H1 (cell line): ENCODE measurements around the gene TNRC6C. TPM values are rescaled to one million over a fixed set of nuclear protein-coding genes. Genes with fewer than 3 reads are reported as not detected.

Experiments
- CTCF ChIA-PET: fragments of 300-600 bp; sonication (Branson Sonifier 250); formaldehyde crosslinking; loops from one replicate; lab custom pipeline; 2021; ENCODE audit not compliant: partially characterized antibody; lab: Charles Lee
- POLR2A ChIA-PET: fragments of 300-600 bp; sonication (Branson Sonifier 250); formaldehyde crosslinking; loops from one replicate; lab custom pipeline; 2021; ENCODE audit warnings: inconsistent platforms; ENCODE audit not compliant: partially characterized antibody; lab: Charles Lee
- DNase-seq, 2 experiments: peaks; one replicate each; pipeline versions ENCODE4 v3.0.0 to v3.0.0-alpha.2; 2010 to 2022; ENCODE audit warnings: low spot score in 2 of 2, low read depth in 1 of 2, mixed read lengths in 1 of 2
- FAIRE-seq: peaks from 2 replicates; lab custom pipeline; 2011; peaks lifted over from hg19 to GRCh38; lab: Jason Lieb, UNC
- H2AFZ ChIP-seq: 2 replicates; pipeline ENCODE4 v1.8.1; 2012; ENCODE audit warnings: low read length, inconsistent platforms
- H2AK5ac ChIP-seq: 2 replicates; pipeline ENCODE4 v1.6.1; 2013; ENCODE audit warnings: low read depth, low read length
- H2BK120ac ChIP-seq: replicated peaks from 2 replicates; pipeline ENCODE3; 2013; ENCODE audit warnings: low read depth, low read length, inconsistent platforms
- H2BK12ac ChIP-seq: 2 replicates; pipeline ENCODE4 v1.6.1; 2013; ENCODE audit warnings: low read depth, low read length
- H2BK15ac ChIP-seq: 2 replicates; pipeline ENCODE4 v1.6.1; 2013; ENCODE audit warnings: low read length
- H2BK20ac ChIP-seq: 2 replicates; pipeline ENCODE4 v1.6.1; 2013; ENCODE audit warnings: low read length
- H2BK5ac ChIP-seq: 2 replicates; pipeline ENCODE4 v1.6.1; 2013; ENCODE audit warnings: low read depth, low read length
- H3K14ac ChIP-seq: 2 replicates; pipeline ENCODE4 v1.6.1; 2013; ENCODE audit warnings: inconsistent platforms; ENCODE audit not compliant: insufficient read length
- H3K18ac ChIP-seq: 2 replicates; pipeline ENCODE4 v1.6.1; 2013; ENCODE audit warnings: low read length; ENCODE audit errors: extremely low read depth
- H3K23ac ChIP-seq: 2 replicates; pipeline ENCODE4 v1.6.1; 2013; ENCODE audit warnings: inconsistent platforms; ENCODE audit not compliant: insufficient read length
- H3K23me2 ChIP-seq: 2 replicates; pipeline ENCODE4 v1.6.1; 2013; ENCODE audit warnings: low read depth, low read length
- H3K27ac ChIP-seq: 2 replicates; pipeline ENCODE4 v1.6.1; 2011; ENCODE audit warnings: low read depth, low read length, inconsistent platforms
- H3K27me3 ChIP-seq, 4 experiments: replicated peaks in 1 of 4; 1 replicate in 1 of 4; 2 replicates in 3 of 4; pipeline versions ENCODE4 v1.6.1 to v1.8.1; 2011 to 2013; ENCODE audit warnings: low read length in 3 of 4, mild to moderate bottlenecking in 3 of 4, inconsistent platforms in 2 of 4, mixed read lengths in 2 of 4, moderate library complexity in 1 of 4; ENCODE audit not compliant: control insufficient read depth in 3 of 4, insufficient read depth in 3 of 4; ENCODE audit errors: extremely low read depth in 1 of 4
- H3K36me3 ChIP-seq, 4 experiments: 2 replicates each; pipeline versions ENCODE4 v1.6.1 to v1.8.1; 2011 to 2013; ENCODE audit warnings: mild to moderate bottlenecking in 4 of 4, low read length in 3 of 4, moderate library complexity in 2 of 4, control low read depth in 1 of 4, inconsistent platforms in 1 of 4; ENCODE audit not compliant: insufficient read depth in 4 of 4, control insufficient read depth in 2 of 4
- H3K4ac ChIP-seq: replicated peaks from 2 replicates; pipeline ENCODE3; 2013; ENCODE audit warnings: low read length, low read depth, mixed read lengths, inconsistent platforms; ENCODE audit not compliant: insufficient read length
- H3K4me1 ChIP-seq, 4 experiments: replicated peaks in 1 of 4; 1 replicate in 1 of 4; 2 replicates in 3 of 4; pipeline versions ENCODE4 v1.6.1 to v1.8.1; 2011 to 2013; ENCODE audit warnings: low read length in 3 of 4, inconsistent platforms in 2 of 4, mixed read lengths in 1 of 4; ENCODE audit not compliant: insufficient read depth in 4 of 4, control insufficient read depth in 3 of 4
- H3K4me2 ChIP-seq, 2 experiments: 2 replicates each; pipeline versions ENCODE4 v1.6.1 to v1.8.1; 2011 to 2013; ENCODE audit warnings: low read depth in 2 of 2, low read length in 2 of 2, control low read depth in 1 of 2, inconsistent platforms in 1 of 2, mild to moderate bottlenecking in 1 of 2; ENCODE audit not compliant: insufficient read depth in 1 of 2
- H3K4me3 ChIP-seq, 4 experiments: fragments of 200-600, 300-600 bp in 1 of 4; sonication (generic), shearing (Covaris generic), sonication (Bioruptor Twin) in 1 of 4; 2 replicates each; pipeline versions ENCODE4 v1.5.1 to v1.8.1; 2011 to 2016; ENCODE audit warnings: low read length in 4 of 4, low read depth in 3 of 4, control low read depth in 2 of 4, inconsistent platforms in 2 of 4, mild to moderate bottlenecking in 2 of 4, mixed read lengths in 1 of 4, moderate library complexity in 1 of 4; ENCODE audit not compliant: insufficient read depth in 2 of 4; ENCODE audit errors: extremely low read depth in 1 of 4
- H3K56ac ChIP-seq: replicated peaks from 2 replicates; pipeline ENCODE3; 2013; ENCODE audit warnings: low read depth, mild to moderate bottlenecking, mixed read lengths, low read length, inconsistent platforms; ENCODE audit not compliant: insufficient read length
- H3K79me1 ChIP-seq: 2 replicates; pipeline ENCODE4 v1.6.1; 2013; ENCODE audit warnings: low read depth, low read length, control low read depth
- H3K79me2 ChIP-seq, 2 experiments: 2 replicates each; pipeline versions ENCODE4 v1.6.1 to v1.8.1; 2012 to 2013; ENCODE audit warnings: low read length in 2 of 2, mild to moderate bottlenecking in 2 of 2, inconsistent platforms in 1 of 2; ENCODE audit not compliant: insufficient read depth in 2 of 2, control insufficient read depth in 1 of 2
- H3K9ac ChIP-seq, 4 experiments: replicated peaks in 1 of 4; 1 replicate in 1 of 4; 2 replicates in 3 of 4; pipeline versions ENCODE4 v1.6.1 to v1.8.1; 2011 to 2013; ENCODE audit warnings: low read depth in 3 of 4, low read length in 3 of 4, control low read depth in 2 of 4, mild to moderate bottlenecking in 2 of 4, moderate library complexity in 2 of 4, inconsistent platforms in 1 of 4; ENCODE audit errors: extremely low read depth in 1 of 4
- H3K9me3 ChIP-seq, 2 experiments: 2 replicates each; pipeline versions ENCODE4 v1.6.1 to v1.8.1; 2012 to 2013; ENCODE audit warnings: mild to moderate bottlenecking in 2 of 2, moderate library complexity in 2 of 2, control low read depth in 1 of 2, inconsistent platforms in 1 of 2, low read depth in 1 of 2, low read length in 1 of 2, mixed read lengths in 1 of 2; ENCODE audit not compliant: insufficient read depth in 2 of 2
- H4K20me1 ChIP-seq, 2 experiments: replicated peaks in 1 of 2; 2 replicates each; pipeline versions ENCODE3 to v1.8.1; 2011 to 2013; ENCODE audit warnings: inconsistent platforms in 2 of 2, low read length in 2 of 2, mild to moderate bottlenecking in 1 of 2; ENCODE audit not compliant: insufficient read depth in 2 of 2, control insufficient read depth in 1 of 2
- H4K5ac ChIP-seq: 2 replicates; pipeline ENCODE4 v1.6.1; 2013; ENCODE audit warnings: low read length, low read depth, mixed read lengths, inconsistent platforms; ENCODE audit not compliant: insufficient read length
- H4K8ac ChIP-seq: 2 replicates; pipeline ENCODE4 v1.8.0; 2013; ENCODE audit warnings: mild to moderate bottlenecking, moderate library complexity, low read length, inconsistent platforms; ENCODE audit not compliant: insufficient read depth; ENCODE audit errors: extremely low read depth
- H4K91ac ChIP-seq: replicated peaks from 2 replicates; pipeline ENCODE3; 2013; ENCODE audit warnings: low read length, mixed read lengths, inconsistent platforms; ENCODE audit not compliant: insufficient read length
- CHD1 ChIP-seq: IDR thresholded peaks from 2 replicates; pipeline ENCODE4 v1.6.1; 2012; ENCODE audit warnings: low read depth, low read length, improper control_type of control experiment
- CHD2 ChIP-seq: IDR thresholded peaks from 2 replicates; pipeline ENCODE4 v1.6.1; 2012; ENCODE audit warnings: low read length, improper control_type of control experiment
- JUND ChIP-seq: IDR thresholded peaks from 2 replicates; pipeline ENCODE4 v1.6.1; 2011; ENCODE audit warnings: mild to moderate bottlenecking, improper control_type of control experiment, low read length
- SIN3A ChIP-seq, 2 experiments: IDR thresholded peaks in 1 of 2; conservative IDR thresholded peaks in 1 of 2; 2 replicates each; pipeline ENCODE4 v1.6.1; 2011 to 2012; ENCODE audit warnings: low read length in 2 of 2, improper control_type of control experiment in 1 of 2, low read depth in 1 of 2, mild to moderate bottlenecking in 1 of 2
- SP1 ChIP-seq: IDR thresholded peaks from 2 replicates; pipeline ENCODE4 v1.6.1; 2011; ENCODE audit warnings: low read depth, low read length
- SUZ12 ChIP-seq: fragments of 200-600 bp; sonication (generic); IDR thresholded peaks from 2 replicates; pipeline ENCODE4 v1.6.1; 2012; ENCODE audit warnings: mild to moderate bottlenecking, inconsistent platforms, low read length, moderate library complexity, mixed read lengths
- TAF1 ChIP-seq: IDR thresholded peaks from 2 replicates; pipeline ENCODE4 v1.6.1; 2011; ENCODE audit warnings: mild to moderate bottlenecking, low read depth, low read length
- TCF12 ChIP-seq: IDR thresholded peaks from 2 replicates; pipeline ENCODE4 v1.6.1; 2011; ENCODE audit warnings: low read depth, mild to moderate bottlenecking, low read length
- TEAD4 ChIP-seq: IDR thresholded peaks from 2 replicates; pipeline ENCODE4 v1.6.1; 2012; ENCODE audit warnings: low read depth, low read length, inconsistent platforms, mixed read lengths
- YY1 ChIP-seq: IDR thresholded peaks from 2 replicates; pipeline ENCODE4 v1.6.1; 2011; ENCODE audit warnings: low read depth, mild to moderate bottlenecking, low read length
- WGBS, 2 experiments: shearing (Covaris generic) in 1 of 2; methylation state at CpG; one replicate each; pipeline versions ENCODE4 v1.1.6 to v1.1.7; 2013 to 2015; ENCODE audit warnings: low lambda C conversion rate in 2 of 2, mixed read lengths in 2 of 2, inconsistent platforms in 1 of 2, low coverage in 1 of 2, missing lambda C conversion rate in 1 of 2; ENCODE audit not compliant: insufficient replicate concordance in 2 of 2, insufficient coverage in 1 of 2, insufficient read length in 1 of 2; ENCODE audit errors: extremely low coverage in 1 of 2, missing lambda C conversion rate in 1 of 2; 5-methylcytosine and 5-hydroxymethylcytosine counted together
- polyA plus RNA-seq, 7 experiments: library from polyadenylated mRNA; depleted of rRNA in 3 of 7; stranded (reverse) in 5 of 7; unstranded in 2 of 7; fragments of >200 nt in 5 of 7; fragments of 200-250 nt in 2 of 7; gene quantifications; 1 replicate in 5 of 7; 2 replicates in 1 of 7; 4 replicates in 1 of 7; pipeline versions ENCODE4 v1.2.1 to v1.2.3, GENCODE V29; 2011 to 2013; ENCODE audit warnings: missing spikeins in 2 of 7, mixed read lengths in 2 of 7
- total RNA-seq: library from RNA; stranded (reverse); fragmentation: NEBNext Ultra II Directional; extraction: Animal tissue kit (Norgen Biotek cat#: 25700); gene quantifications from 2 replicates; pipeline ENCODE4 v1.2.1, GENCODE V29; 2021
- TF ChIP-seq, protein P1 (sequence below): IDR thresholded peaks from 2 replicates; pipeline ENCODE4 v1.6.1; 2011; ENCODE audit warnings: low read depth, mild to moderate bottlenecking, low read length; ENCODE audit not compliant: insufficient read depth

Gene TNRC6C
- total and polyA plus RNA-seq, 2 of the 8 experiments (the other 6 are each of a cell fraction or from before 2014, with no cell fraction given) = 2.8 to 28.9 TPM

DNA sequence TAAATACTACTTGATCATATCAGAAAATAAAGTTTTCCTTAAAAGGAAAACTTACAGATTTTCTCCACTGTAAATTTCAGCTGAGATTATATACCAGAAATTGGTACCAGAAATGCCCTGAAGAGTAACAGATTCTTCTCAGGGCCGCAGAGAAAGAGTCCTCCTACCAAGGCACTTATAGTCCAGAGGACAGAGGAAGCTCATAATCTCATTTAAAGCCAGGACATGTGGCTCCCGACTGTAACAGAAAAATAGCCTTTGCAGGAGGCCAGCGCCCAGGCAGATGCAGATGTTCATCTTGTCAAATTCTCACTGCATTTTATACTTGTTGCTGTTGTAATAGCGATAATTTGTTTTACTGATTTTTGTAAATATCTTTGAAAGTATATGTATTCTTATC, 43.7 kb downstream of the TNRC6C start:
- no peak overlapping the region for H3K4me3 ChIP-seq
- no peak overlapping the region for H2BK5ac ChIP-seq
- H3K36me3 ChIP-seq = peaks cover 0 to 7% (median 0%) of the 10 kb centered on the region in 4 experiments; a peak in 2 of 8 replicates
- FAIRE-seq = no peak
- ChIA-PET CTCF (interaction anchor here (0.7 to 5.3 kb wide), 8 partner anchors 12 to 292 kb away, joined by 3 to 40 read pairs (median 4); no protein-coding TSS in a partner anchor), POLR2A (no interaction called here)
- no peak overlapping the region for H3K4ac ChIP-seq
- peaks cover 4 to 15% (median 8%) of the 10 kb centered on the region in 4 experiments; a peak in 6 of 7 replicates for H3K4me1 ChIP-seq
- no peak overlapping the region for H4K5ac ChIP-seq
- no peak overlapping the region for H2BK12ac ChIP-seq
- no peak for DNase-seq
- H2AK5ac ChIP-seq = no peak overlapping the region
- H3K14ac ChIP-seq = no peak overlapping the region
- no peak overlapping the region for H3K27ac ChIP-seq
- H3K9ac ChIP-seq = no peak overlapping the region
- H3K9me3 ChIP-seq = no peaks in the 10 kb centered on the region
- no peak overlapping the region for H2BK120ac ChIP-seq
- no peak overlapping the region for H2BK20ac ChIP-seq
- 92% methylated on average over 4 of the region's 4 CpGs; no CpG with 5 or more reads in 1 of the 2 experiments for WGBS, 2 experiments
- no peak overlapping the region for H4K91ac ChIP-seq
- no peak overlapping the region for H4K8ac ChIP-seq
- H3K56ac ChIP-seq = no peak overlapping the region
- no peaks in the 10 kb centered on the region for H3K27me3 ChIP-seq
- no peak overlapping the region for H3K18ac ChIP-seq
- no peak overlapping the region for H2BK15ac ChIP-seq
- H2AFZ ChIP-seq = no peak overlapping the region
- H3K23ac ChIP-seq = no peak overlapping the region
- H3K4me2 ChIP-seq = no peak overlapping the region
- H3K79me2 ChIP-seq = peaks cover 14 to 52% of the 10 kb centered on the region in 2 experiments
- peaks cover 2 to 9% of the 10 kb centered on the region in 2 experiments for H4K20me1 ChIP-seq
- no peak for TF ChIP-seq CHD2
- TF ChIP-seq SUZ12 = no peak
- TF ChIP-seq CHD1 = no peak
- TF ChIP-seq SIN3A (conservative IDR thresholded peaks at IDR 0.05 in 1 of 2, IDR thresholded peaks at IDR 0.05 in 1 of 2; ENCODE audit: low read depth in 1 of 2, low read length in 2 of 2) = no peak
- TF ChIP-seq SP1 = no peak
- no peak for TF ChIP-seq TEAD4
- no peak for TF ChIP-seq YY1
- no peak for TF ChIP-seq TCF12
- no peak for TF ChIP-seq JUND
- TF ChIP-seq, protein P1, sequence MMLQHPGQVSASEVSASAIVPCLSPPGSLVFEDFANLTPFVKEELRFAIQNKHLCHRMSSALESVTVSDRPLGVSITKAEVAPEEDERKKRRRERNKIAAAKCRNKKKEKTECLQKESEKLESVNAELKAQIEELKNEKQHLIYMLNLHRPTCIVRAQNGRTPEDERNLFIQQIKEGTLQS = no peak
- TF ChIP-seq TAF1 = no peak
- no peaks in the 10 kb centered on the region for H3K23me2 ChIP-seq
- H3K79me1 ChIP-seq = peaks cover 12% of the 10 kb centered on the region
